NCI-H345 treated with DMSO at 0.1 percent for 48 hours (cell line): Measurements from ENCODE around the gene TMPRSS5.
"Not testable (repeated sequence)": the region's sequence is repeated elsewhere in the genome, so short reads cannot be mapped to it uniquely, and the experiment has no call there.

Experiments
- DNase-seq: peaks from one replicate; lab custom pipeline; 2025; ENCODE audit not compliant: unreplicated experiment; lab: John Stamatoyannopoulos, UW

Gene TMPRSS5

GRCh38 chr11:113697756-113698407 is 8.2 kb downstream of the TMPRSS5 start:
- DNase-seq, result no peak

DNA sequence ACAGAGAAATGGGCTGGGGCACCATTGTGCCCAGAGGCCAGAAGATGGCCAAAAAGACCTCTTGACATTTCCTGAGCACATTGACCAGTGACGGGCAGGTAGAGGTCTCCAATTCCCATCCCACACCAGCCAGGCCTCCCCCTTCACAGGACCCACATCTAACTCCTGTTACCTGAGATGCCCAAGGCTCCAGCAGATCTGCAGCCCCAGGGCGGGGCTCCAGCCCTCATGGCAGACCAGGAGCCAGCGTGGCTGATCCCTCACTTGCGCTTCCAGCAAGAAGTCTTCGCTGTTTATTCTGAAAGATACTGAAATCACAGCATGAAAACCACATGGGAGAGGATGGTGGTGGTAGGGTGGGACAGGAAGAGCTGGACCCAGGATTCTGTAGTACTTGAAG is 9.0 kb downstream of the TMPRSS5 start:
- DNase-seq, result no peak

DNA sequence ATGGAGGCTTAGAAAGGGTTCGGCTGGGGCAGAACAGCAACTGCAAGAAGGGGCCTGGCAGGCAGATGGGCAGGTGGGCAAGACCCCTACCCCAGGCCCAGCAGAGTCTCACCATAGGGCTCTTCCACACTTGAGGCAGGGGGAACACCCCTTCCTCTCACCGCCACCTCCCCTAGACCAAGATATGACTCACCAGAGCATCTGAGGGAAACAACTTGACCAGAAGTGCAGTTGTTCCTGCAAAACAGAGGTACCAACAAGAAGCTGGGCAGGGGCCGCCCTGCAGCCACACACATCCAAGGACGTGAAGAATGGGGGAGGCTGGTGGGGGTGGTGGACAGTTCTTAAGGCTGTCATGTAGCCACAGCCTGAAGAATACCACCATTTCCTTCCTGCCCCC is 10.9 kb downstream of the TMPRSS5 start:
- DNase-seq, result no peak

GRCh38 chr11:113694390-113694789 is 11.7 kb downstream of the TMPRSS5 start:
- no peak for DNase-seq

DNA sequence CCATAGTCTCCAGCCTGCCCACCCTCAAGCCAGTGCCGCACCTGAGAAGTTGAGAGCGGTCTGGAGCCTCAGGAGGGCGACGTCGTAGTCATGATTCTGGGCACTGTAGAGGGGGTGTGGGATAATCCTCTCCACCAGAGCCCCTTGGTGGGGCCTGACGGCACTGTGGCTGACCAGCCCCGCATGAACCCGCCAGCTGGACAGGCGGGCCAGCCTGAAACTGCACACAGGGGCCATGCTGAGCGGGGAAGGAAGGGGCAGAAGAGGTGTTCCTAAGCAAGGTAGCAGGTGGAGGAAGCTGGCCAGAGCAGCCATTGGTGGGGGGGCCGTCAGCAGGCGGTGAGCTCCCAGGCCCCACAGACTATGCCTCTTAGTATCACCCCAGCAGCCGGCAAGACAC is 13.1 kb downstream of the TMPRSS5 start:
- DNase-seq, result no peak

DNA sequence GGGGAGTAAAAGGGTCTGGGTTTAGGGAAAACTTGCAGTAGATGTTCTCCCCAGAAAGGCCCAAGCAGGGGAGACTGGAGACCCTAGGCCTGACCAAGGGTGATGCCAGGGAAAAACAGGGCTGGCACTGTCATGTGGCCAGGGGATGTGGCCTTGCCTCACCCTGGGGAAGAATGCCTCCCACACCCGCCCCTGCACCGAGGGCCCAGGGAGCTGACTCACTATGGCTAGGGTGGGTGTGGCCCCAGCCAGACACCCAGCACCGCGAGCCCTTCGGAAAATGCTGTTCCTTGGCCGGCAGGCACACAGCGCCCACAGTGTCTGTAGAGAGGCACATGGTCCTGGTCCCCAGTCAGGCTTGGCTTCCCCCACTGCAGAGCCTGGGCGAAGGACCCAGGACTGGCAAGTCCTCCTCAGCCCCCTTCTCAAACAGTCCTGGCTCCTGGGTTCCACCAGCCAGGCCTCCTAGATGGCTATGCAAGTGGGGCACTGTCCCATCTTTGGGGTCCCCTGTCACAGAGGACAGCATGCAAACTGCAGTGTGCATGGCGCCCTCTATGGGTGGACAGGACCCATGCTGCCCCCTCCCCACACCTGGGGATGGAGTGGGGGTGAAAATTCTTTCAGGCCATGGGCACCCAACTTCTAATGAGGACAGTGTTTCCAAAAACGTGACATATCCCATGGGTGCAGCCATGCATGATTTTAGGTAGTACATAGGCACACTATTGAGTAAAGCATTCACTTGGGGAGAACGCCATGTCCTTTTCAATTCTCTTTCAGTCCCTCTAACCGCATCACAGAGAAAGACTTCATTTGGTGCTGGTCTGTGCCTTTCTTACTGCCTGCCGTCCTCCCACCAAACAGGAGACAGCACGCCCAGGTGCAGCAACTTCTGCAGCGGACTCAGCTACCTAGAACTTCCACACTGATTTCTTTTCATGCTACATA is 15.2 kb downstream of the TMPRSS5 start:
- DNase-seq, result no peak

DNA sequence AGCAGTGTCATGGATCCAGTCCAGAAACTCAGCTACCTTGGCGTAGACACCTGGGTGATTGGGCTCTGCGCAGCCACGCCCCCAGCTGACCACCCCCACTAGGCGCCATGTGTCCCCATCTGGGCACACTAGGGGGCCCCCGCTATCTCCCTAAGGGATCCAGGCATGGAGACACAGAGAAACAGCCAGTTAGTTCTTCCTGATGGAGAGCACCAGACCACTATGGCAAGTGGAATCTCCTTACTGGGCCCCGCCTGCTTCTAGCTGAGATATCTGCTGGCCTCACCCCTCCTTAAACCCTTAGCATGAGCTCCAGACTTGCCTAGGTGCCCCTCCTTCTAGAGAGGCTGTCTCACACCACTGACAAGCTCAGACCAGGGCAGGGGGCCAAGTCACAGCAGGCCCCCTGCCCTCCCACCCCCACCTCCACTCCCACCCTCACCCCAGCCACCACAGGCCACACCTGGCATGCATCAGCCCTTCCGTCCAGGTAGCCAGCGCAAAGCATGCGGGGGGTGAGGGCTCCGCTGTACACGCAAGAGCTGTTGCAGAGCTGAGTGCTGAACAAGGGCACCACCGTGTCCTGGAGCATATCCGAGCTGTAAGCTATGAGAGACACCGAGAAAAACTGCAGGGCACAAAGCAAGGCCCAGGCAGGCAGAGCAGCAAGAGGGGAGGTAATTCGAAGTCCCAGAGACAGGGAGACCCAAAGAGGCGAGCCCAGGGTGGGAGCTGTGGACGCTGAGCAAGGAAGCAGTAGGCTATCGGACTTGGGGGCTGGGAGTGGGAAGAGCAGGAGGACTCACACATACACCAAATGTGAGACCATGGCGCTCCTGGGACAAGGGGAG is 16.1 kb downstream of the TMPRSS5 start:
- no peak for DNase-seq

DNA sequence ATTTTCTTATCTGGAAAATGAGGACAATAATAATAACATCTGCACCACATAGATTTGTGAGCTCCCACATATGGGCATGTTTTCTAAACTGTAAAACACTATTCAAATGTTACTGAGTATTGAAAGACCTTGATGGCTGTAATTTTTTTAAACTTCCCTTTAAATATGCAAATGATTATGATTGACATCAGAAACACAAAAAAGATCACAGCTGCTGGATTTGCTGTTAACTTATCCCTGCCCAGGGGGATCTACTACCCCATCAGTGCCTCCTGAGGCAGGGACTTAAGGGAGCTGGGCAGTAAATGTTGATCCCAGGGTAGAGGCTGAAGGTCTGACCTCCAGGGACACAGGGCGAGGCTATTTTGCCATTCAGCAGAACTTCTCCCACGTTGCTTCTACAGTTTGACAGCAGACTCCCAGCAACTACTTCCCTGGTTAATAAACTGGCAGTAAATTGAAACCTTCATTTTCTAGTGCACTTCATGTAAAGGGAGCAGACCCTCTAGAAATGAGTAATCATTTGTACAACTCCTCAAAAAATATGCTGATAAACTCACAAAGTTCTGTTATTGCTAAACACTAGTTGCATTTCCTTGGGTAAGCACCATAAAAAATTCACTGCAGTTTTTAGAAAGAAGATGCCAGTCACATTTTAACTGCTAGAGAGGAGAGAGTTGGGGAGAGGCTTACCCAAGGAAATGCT is 20.3 kb downstream of the TMPRSS5 start:
- no peak for DNase-seq

- no peak for DNase-seq
Measured at GRCh38 chr11:113684496-113684895, 21.6 kb downstream of the TMPRSS5 start.

DNA sequence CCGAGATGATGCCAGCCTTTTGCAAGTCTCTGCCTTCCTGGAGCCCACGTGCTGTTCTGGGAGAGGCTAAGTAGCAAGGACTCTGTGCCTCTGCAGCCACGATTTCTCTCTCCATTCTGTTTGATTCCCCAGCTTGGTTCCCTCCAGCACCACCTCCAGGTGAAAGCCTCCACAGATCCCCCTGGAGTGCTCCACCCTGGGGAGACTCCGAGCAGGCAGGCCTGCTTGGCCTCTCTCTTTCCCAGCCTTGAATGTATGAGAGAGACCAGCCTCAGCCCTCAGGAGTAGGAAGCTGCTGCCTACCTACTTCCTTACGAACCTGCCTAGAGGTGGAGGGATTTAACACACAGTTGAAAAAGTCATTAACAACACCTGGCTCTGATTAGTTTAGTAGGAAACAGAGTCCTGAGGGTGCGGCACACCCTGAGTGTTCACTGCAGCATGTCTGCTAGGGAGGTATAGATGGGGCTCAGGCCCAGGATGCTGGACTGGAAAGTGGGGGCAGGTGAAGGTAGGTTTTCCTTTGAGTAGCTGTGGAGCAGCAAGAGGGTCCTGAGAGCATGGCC is 22.5 kb downstream of the TMPRSS5 start:
- DNase-seq, result no peak

GRCh38 chr11:113681711-113682413 is 24.2 kb downstream of the TMPRSS5 start:
- peak; percentile 39 for DNase-seq

DNA sequence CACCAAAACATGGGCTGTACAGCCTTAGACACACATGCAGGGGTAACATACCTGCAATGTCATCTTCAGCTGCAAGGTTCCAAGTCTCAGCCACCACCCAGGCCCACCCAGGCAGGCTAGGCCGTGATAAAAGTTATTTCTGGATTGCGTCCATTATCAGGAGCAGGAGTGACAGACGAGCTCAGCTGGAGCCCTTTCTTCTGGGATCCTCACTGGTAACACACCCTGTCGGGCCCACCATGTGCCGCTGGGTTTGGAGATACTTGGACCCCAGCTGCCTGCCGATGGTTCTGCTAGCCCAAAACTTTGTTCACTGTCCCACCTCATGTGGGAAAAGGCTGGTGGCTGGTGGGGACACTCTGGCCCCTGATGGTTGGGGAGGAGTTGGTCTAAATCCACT is 24.8 kb downstream of the TMPRSS5 start:
- no peak for DNase-seq

- DNase-seq, result no peak
Measured at GRCh38 chr11:113677685-113678084, 28.4 kb downstream of the TMPRSS5 start.

GRCh38 chr11:113675565-113675964 is 30.5 kb downstream of the TMPRSS5 start:
- no peak for DNase-seq

- no peak for DNase-seq
Measured at GRCh38 chr11:113675003-113675561, 31.0 kb downstream of the TMPRSS5 start.

- no peak for DNase-seq
Measured at GRCh38 chr11:113674397-113674685, 31.8 kb downstream of the TMPRSS5 start.

DNA sequence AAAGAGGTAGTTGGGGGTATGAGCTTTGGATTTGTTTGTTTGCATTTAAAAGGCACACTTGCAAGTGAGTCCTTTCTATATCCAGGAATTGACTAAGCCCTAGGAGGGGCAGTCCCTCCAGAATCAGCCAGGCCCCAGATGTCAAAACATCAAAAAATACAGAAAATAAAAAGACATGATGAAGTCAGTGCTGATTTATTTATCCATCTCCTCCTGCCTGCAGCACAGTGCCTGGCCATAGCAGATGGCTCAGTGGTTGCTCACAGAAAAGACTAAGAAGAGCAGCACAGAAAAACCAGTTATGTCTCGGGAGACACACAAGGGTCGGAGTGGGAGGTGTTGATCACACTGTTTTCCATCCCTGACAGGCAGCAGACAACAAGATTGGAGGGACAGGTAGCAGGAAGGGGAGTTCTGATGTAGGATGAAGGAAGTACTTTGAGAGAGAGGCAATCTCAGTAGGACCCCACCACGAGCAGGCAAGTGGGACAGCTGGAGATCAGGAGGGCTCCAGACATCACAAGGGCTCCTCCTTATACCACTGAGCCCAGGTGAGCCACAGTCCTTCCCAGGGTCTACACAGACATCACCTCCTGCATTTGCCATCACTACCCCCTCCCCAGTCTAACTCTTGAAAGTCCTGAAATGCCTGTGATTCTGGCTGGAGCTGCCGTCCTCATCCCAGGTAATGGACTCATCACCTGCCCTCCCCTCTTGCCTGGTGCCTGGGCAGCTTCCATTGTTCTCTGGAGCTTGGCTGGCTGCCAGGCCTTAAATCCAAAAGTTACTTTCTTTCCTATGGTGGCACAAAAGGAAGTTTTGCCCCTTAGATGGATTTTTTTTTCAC is 32.3 kb downstream of the TMPRSS5 start:
- DNase-seq, result no peak

- DNase-seq, result not testable (repeated sequence)
Measured at GRCh38 chr11:113671914-113672313, 34.2 kb downstream of the TMPRSS5 start.

GRCh38 chr11:113670831-113671215 is 35.3 kb downstream of the TMPRSS5 start:
- DNase-seq, result no peak
